GM12801 (cell line): ENCODE results near the gene LGALSL.

Experiments used
- CTCF ChIP-seq: IDR thresholded peaks from one replicate; pipeline ENCODE4 v1.5.1; 2011; ENCODE audit warnings: control low read depth; ENCODE audit not compliant: insufficient read length; ENCODE audit errors: extremely low read depth

Gene LGALSL

GRCh38 chr2:64502860-64503259 lies 48.9 kb downstream of the LGALSL start:
- TF ChIP-seq CTCF: no peak

DNA sequence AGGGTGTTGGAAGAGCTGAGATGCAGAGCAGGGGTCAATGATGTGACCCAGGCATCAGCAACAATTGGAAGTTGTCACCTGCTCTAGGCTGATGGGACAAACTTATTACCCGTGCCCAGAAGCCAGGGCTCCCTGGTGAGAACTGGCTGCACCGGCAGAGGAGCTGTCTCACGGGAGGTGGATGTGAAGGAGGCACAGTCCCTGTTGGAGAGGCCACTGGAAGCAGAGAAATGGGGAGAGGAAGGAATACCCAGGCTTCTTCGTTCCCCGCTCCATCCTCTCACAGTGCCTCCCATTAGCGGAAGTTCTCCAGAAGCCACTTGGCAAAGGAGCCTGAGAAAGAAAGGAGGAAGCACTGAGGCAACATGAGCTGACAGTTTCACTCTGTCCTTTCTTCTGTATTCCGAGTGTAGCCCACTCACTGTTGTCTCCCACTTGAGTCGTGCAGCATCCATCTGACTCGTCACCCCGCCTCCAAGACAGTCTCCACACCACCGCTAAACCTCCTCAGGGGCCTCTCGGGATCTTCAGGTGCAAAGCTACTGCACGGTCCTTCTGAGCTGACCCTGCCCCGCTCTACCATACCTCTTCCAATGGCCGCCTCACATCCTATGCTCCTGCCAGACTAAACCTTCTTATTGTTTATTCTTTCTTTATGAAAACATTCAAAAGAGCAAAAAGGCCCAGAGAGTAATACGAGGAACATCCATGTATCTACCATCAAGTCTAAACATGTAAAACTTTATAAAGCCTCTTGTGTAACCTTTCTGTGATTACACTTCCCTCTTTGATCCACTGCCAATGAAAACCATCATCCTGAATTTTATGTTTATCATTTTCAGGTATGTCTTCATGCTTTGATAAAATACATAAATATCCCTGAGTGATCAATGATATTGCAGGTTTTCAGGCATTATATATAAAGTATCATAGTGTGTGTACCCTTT lies 51.1 kb downstream of the LGALSL start:
- TF ChIP-seq CTCF: no peak

- TF ChIP-seq CTCF: no peak
Measured at GRCh38 chr2:64506686-64507085, 52.7 kb downstream of the LGALSL start.
